DMS153 treated with DMSO at 0.1 percent for 48 hours (cell line): ENCODE data around the gene C10orf71.

ENCODE experiments used
- DNase-seq: peaks from one replicate; lab custom pipeline; 2025; ENCODE audit not compliant: unreplicated experiment; lab: John Stamatoyannopoulos, UW

Gene C10orf71

GRCh38 chr10:49356181-49356580 is 57.2 kb downstream of the C10orf71 start:
- DNase-seq: no peak

DNA sequence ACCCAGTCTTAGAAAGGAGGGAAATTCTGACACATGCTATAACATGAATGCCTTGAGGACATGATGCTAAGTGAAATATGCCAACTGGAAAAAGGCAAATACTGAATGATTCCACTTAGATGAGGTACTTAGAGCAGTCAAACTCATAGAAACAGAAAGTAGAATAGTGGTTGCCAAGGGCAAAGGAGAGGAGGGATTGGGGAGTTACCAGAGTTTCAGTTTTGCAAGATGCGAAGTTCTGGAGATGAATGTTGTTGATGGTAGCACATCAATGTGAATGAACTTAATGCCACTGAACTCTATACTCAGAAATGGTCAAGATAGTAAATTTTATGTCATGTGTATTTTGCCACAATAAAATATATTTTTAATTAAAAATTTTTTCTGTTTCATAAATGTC is 58.0 kb downstream of the C10orf71 start:
- no peak for DNase-seq

DNA sequence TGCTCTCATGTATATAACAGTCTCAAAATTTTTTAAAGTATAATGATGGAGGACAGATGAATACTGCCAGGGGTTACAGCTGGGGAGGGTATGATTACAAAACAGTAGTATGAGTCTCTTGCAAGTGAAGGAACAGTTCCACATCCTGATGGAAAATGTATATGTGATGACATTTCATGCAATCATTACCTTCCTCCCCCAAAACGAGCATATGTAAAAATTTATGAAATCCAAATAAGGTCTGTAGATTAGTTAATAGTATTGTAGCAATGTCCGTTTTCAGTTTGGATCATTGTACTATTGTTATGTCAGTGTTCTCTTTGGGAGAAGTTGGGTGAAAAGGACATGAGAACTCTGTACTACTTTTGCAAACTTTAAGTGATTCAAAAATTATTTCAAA is 58.9 kb downstream of the C10orf71 start:
- no peak for DNase-seq

DNA sequence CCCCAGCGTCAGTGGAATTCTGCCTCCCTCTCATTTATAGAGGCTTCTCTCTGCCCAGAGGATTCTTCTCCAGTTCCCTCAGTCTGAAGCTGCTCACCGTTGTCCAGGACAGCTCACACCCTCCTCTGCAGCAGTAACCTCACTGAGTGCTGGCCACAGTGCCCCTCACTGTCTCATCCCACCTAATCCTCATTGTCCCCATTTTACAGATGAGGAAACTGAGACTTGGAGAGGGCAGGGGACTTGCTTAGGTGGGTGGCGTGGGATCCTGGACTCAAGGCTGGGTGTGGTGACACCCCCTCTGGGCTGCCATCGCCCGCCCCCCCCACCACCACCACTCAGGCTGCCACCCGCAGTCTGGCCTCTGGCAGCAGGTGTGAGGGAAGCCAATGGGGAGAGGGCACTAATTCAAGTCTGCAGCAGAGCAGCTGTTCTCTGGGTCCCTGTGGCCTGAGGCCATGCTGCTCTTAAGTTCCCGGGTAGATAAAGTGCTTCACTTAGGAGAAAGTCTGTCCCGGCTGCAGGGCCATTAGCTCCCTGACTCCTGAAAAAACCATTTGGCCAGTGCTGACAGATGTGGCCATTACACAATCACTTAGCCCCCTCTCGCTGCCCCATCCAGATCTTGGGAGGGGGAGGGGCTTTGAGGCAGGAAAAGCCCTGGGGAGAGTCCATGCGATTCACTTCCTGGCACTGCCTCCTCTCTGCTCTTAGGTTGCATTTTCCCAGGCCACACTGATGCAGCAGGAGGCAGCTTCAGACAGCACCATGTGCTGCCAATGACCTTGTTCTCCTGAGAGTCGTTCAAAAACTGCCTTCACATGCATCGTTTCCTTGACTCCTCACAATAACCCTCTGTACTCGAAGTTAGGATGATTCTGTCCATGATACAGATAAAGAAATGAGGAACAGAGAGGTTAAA is 60.6 kb downstream of the C10orf71 start:
- peak; percentile 4 for DNase-seq

DNA sequence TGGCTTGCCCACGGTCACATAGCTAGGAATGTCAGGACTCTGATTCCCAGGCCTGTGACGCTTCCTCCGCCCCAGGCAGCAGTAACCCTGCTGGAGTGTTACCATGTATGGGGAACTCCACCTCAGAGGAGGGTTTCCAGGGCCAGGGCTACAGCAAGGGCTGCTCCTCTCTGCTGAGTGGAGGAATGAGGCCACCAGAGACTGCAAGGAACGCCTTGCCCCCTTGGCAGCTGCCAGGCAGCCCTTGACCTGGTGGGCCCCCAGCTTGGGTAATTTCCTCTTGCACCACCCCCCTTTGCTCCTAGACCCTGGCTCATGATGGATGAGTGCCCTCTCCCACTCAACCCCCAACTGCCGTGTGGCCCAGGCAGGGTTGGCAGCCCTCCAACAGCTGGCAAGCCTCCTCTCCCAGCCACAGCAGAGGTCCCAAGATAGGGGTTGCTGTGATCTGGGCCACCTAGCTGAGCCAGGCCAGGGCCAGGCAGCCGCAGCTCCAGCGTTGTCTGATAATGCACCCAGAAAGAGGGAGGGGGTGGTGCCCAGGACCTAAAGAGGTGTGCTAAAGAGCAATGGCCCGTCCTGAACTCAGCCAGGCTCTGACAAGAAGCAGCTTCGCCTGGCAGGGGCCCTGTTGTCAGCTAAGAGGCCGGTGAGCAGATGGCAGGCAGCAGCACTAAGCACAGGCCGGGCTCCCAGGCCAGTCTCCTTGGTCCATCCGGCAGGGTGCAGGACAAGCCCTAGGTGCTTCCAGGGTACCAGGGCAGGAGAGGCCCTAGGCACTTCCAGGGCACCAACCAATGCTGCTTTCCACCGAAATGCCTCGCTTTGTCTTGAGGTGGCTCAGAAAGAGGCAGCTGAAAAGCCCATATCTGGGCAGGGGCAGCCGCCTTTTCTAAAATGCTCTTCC is 61.6 kb downstream of the C10orf71 start:
- DNase-seq: no peak

DNA sequence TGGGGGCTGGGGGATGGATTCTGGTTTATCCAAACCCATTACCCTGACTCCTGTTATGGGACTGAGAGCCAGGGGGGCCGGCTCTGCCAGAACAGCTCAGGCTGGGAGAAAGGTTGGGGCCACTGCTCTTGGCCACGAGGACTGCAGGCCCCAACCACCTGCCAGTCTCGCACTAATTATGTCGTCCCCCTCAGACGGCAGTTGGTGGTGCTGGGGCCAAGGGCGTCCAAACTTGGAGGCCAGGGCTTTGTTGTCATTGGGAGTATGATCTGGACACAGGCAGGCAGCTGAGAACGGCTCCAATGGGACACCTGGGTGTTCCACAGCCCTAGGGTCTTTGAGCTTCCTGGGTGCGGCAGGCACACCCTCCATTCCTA is 62.2 kb downstream of the C10orf71 start:
- no peak for DNase-seq

DNA sequence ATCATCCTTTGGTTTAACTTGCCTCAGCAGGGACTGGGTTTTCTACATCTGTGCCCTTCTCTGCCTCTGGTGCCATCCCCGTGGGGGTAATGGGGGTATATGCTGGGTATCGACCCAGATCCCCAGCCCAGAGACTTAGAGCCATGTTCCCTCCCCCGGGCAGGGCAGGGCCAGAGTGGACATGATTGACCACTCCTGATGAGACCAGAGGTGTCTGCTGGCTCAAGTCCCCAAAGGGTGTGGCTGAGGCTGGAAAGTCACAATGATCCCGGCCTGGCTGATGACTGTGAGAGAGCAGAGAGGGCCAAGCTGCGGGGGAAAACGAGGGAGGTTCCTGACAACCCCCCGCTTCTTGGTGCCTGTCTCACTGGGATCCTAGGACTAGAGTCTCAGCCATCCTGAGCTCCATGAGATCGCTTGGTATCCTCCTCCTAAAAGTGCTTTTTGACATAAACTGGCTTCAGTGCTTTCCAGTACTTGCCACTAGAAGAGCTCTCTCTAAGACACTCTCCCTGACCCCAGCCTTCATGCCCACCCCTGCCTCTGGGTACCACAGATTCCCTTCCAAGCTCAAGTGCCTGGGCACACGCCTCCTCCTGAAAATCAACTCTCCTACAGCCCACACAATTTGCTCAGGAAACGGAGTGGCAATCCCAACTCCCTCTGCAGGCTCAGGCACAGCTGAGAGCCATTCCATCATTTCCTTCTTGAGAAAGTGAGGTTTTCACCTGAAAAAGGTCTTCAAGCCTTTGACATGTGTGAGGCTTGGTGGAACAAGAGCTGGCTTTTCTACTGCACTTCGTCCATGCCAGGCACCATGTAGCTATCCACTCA is 63.0 kb downstream of the C10orf71 start:
- DNase-seq: no peak

- DNase-seq: no peak
Measured at GRCh38 chr10:49362596-49363260, 63.8 kb downstream of the C10orf71 start.

DNA sequence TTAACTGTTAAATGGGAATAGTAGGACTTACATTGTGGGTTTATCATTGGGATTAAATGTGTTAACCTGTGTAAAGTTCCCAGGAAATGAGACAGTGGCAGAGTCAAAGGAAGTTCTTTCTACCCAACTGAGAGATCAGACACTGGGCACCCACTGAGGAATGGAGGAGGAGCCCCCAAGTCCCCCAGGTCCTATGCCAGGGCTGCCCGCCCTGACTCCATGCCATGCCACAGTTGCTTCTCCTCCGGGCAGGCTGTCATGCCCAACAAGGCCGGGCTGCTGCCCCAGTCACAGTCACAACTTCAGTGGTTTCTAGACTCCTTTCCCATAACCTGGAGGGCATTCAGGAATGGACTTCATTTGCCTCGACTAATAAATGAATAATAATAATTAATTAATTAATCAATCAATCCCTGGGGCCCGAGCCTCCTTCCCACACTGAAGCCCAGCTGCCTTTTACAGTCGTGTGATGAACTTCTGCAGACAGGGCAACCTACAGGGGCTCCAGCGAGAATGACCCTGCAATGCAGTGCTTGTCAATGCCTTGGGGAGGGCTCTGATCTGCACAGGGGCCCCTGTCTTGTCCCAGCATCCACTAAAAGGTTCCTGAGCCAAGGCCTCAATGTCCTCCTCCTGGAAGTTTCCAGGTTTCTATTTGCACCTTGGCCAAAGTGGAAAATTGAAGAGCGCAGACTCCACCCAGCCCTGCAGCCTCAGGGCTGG is 64.5 kb downstream of the C10orf71 start:
- no peak for DNase-seq

- DNase-seq: no peak
Measured at GRCh38 chr10:49364051-49364450, 65.1 kb downstream of the C10orf71 start.

- no peak for DNase-seq
Measured at GRCh38 chr10:49364747-49365146, 65.8 kb downstream of the C10orf71 start.

DNA sequence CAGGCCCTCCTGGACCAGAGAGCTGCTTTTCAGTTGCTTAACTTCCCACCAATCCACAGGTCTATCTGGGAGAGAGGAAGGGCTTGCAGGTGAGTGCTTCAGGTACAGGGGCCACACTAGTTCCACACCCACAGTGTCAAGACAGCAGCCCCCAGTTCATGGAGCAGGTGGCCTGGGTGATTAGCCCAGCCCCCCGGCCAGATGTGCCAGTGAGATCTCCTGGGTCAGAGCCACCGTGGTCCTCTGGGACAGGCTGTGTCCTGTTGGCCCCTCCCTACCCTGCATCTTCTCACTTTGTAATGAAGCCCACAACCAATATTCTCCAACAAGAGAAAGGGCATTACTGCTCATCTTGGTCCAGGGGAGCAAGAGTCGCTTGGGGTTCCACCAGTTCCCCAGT is 66.3 kb downstream of the C10orf71 start:
- no peak for DNase-seq

- no peak for DNase-seq
Measured at GRCh38 chr10:49365675-49366415, 66.9 kb downstream of the C10orf71 start.

DNA sequence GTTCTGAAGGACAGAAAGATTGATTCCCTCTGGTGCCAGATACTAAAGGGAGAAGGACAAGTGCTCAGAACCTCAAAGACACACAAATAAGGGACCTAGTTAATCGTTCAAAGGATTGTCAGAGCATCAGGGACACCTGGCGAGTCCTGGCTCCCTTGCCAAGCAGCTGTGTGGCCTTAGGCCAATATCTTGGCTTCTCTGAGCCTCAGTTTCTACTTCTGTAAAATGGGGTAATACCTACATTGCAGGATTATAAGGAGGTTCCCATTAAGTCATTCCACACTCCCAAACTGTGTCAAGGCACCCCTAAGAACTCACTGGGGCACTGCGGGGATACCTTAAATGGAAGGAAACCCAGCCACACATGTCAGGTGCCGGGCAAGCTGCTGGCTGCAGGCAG is 67.5 kb downstream of the C10orf71 start:
- no peak for DNase-seq

GRCh38 chr10:49367600-49367999 is 68.6 kb downstream of the C10orf71 start:
- DNase-seq: no peak

DNA sequence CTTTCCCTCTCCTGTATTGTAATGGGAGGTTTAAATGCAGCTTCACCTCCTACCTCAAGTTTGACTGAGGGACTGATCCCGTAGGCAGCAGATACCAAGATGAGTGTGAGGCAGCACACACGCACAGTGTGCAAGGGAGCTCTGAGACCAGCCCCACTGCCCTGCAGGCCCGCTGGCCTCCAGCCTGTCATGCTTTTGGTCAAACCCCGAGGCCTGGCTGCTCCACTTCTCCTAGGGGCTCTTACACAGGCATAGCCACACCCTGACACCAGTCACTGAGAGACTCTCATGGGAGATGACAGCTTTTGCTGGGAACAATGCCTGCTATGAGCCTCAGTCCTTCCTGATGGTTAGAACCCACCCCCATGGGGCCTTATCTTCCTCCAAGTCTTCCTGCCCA is 69.3 kb downstream of the C10orf71 start:
- DNase-seq: no peak

DNA sequence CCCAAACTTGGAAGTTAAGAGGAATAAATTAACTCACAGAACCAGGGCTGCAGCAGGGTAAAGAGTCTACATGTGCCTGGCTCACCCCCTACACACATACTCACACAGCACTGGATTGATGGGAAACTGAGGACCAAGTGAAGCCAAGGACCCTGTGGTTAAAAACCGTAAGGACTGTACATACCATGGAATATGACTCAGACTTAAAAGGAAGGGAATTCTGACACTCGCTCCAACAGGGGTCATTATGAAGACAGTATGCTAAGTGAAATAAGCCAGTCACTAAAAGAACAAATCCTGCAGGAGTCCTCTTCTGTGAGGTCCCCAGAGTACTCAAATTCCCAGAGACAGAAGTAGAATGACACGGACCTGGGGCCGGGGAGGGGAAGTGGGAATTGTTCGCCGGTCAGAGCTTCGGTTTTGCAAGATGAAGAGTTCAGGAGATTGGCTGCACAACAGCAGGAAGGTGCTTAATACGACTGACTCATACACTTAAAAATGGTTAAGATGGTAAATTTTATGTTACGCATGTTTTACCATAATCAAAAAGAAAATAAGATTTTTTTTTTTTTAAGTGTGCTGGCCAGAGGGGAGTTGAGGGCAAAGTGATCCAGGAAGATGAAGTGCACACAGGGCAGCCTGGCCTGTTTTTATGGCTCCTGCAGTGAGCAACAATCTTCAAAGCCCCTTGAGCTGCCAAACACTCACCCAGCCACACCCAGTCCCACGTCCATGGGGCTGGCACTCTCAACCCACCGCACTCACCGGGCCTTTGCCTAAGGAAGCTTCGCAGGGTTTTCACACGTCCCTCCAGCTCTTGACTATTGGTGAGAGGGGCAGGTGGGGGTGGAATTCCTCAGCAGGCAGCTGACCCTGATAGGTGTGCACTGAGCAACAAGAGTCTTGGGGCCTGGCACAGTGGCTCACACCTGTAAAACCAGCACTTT is 70.5 kb downstream of the C10orf71 start:
- no peak for DNase-seq
